ENCODE data around the gene CPNE6.
A peak's percentile ranks its signal among the peaks of the same experiment; 100 is the strongest.
"Not testable (repeated sequence)": the region's sequence is repeated elsewhere in the genome, so short reads cannot be mapped to it uniquely, and the experiment has no call there.

CPNE6 gene

GRCh38 chr14:24071144-24071697, at the start of gene CPNE6:
Gene CPNE6 (plus strand): TSS chr14:24071562. CDS start chr14:24072937, 1,375 bp downstream.
- Histone ChIP-seq H3K36me3 (ENCODE audit: control insufficient read depth, insufficient read depth, low read length) (no peaks in the 10 kb centered on the region), H3K27me3 (replicated peaks; ENCODE audit: control insufficient read depth, insufficient read depth, low read length) (no peaks in the 10 kb centered on the region; the same call in 1 of the 2 replicates), H3K4me3 (replicated peaks; ENCODE audit: low read depth, low read length) (no peak within 1 kb of the TSS)
- TF ChIP-seq CTCF (IDR thresholded peaks at IDR 0.05; ENCODE audit: insufficient read depth, low read length, poor library complexity, severe bottlenecking): no peak
- DNase-seq (ENCODE audit: extremely low read depth, insufficient read length): no peak

- H3K27me3 ChIP-seq (replicated peaks; ENCODE audit: control insufficient read depth, insufficient read depth, low read length); H3K4me3 ChIP-seq (replicated peaks; ENCODE audit: low read depth, low read length); H3K36me3 ChIP-seq (ENCODE audit: control insufficient read depth, insufficient read depth, low read length); DNase-seq (ENCODE audit: extremely low read depth, insufficient read length): not testable (repeated sequence)
Measured at GRCh38 chr14:24024939-24025418, 46.4 kb upstream of the CPNE6 start.

GRCh38 chr14:24029687-24030086, 41.7 kb upstream of the CPNE6 start:
- not testable (repeated sequence) for H3K27me3 ChIP-seq (replicated peaks; ENCODE audit: control insufficient read depth, insufficient read depth, low read length); H3K36me3 ChIP-seq (ENCODE audit: control insufficient read depth, insufficient read depth, low read length); H3K4me3 ChIP-seq (replicated peaks; ENCODE audit: low read depth, low read length); DNase-seq (ENCODE audit: extremely low read depth, insufficient read length)

GRCh38 chr14:24031331-24031730, 40.0 kb upstream of the CPNE6 start:
- H3K36me3 ChIP-seq (ENCODE audit: control insufficient read depth, insufficient read depth, low read length): not testable (repeated sequence)

GRCh38 chr14:24032727-24033418, 38.5 kb upstream of the CPNE6 start:
- Histone ChIP-seq H3K4me3 (replicated peaks; ENCODE audit: low read depth, low read length) (no peak overlapping the region), H3K27me3 (replicated peaks; ENCODE audit: control insufficient read depth, insufficient read depth, low read length) (no peaks in the 10 kb centered on the region), H3K36me3 (ENCODE audit: control insufficient read depth, insufficient read depth, low read length) (no peaks in the 10 kb centered on the region)
- DNase-seq (ENCODE audit: extremely low read depth, insufficient read length): no peak
- no peak for TF ChIP-seq CTCF (IDR thresholded peaks at IDR 0.05; ENCODE audit: insufficient read depth, low read length, poor library complexity, severe bottlenecking)

More at GRCh38 chr14:24031331-24031730, 40.0 kb upstream of the CPNE6 start:
- DNase-seq (ENCODE audit: extremely low read depth, insufficient read length); H3K27me3 ChIP-seq (replicated peaks; ENCODE audit: control insufficient read depth, insufficient read depth, low read length); H3K4me3 ChIP-seq (replicated peaks; ENCODE audit: low read depth, low read length): not testable (repeated sequence)

- H3K36me3 ChIP-seq (ENCODE audit: control insufficient read depth, insufficient read depth, low read length); DNase-seq (ENCODE audit: extremely low read depth, insufficient read length); H3K27me3 ChIP-seq (replicated peaks; ENCODE audit: control insufficient read depth, insufficient read depth, low read length): not testable (repeated sequence)
- peak overlapping the region; percentile 70 for H3K4me3 ChIP-seq (replicated peaks; ENCODE audit: low read depth, low read length)
Measured at GRCh38 chr14:24035769-24036168, 35.6 kb upstream of the CPNE6 start.

GRCh38 chr14:24036169-24036962, 35.0 kb upstream of the CPNE6 start:
- Histone ChIP-seq H3K36me3 (ENCODE audit: control insufficient read depth, insufficient read depth, low read length) (no peaks in the 10 kb centered on the region), H3K27me3 (replicated peaks; ENCODE audit: control insufficient read depth, insufficient read depth, low read length) (no peaks in the 10 kb centered on the region), H3K4me3 (replicated peaks; ENCODE audit: low read depth, low read length) (peak overlapping the region; percentile 70)
- DNase-seq (ENCODE audit: extremely low read depth, insufficient read length): peak; percentile 66
- TF ChIP-seq CTCF (IDR thresholded peaks at IDR 0.05; ENCODE audit: insufficient read depth, low read length, poor library complexity, severe bottlenecking): peak; percentile 84

GRCh38 chr14:24036963-24037657, 34.3 kb upstream of the CPNE6 start:
- H3K36me3 ChIP-seq (ENCODE audit: control insufficient read depth, insufficient read depth, low read length); H3K27me3 ChIP-seq (replicated peaks; ENCODE audit: control insufficient read depth, insufficient read depth, low read length); DNase-seq (ENCODE audit: extremely low read depth, insufficient read length): not testable (repeated sequence)
- peak overlapping the region; percentile 70 for H3K4me3 ChIP-seq (replicated peaks; ENCODE audit: low read depth, low read length)
